AML-193 (cell line): ENCODE data around the gene TNRC18.
"Not testable (repeated sequence)": the region's sequence is repeated elsewhere in the genome, so short reads cannot be mapped to it uniquely, and the experiment has no call there.

Experiments
- DNase-seq, 2 experiments: peaks; one replicate each; lab custom pipeline; 2025; lab: John Stamatoyannopoulos, UW

The TNRC18 gene

GRCh38 chr7:5267829-5268228 lies 155.8 kb downstream of the TNRC18 start:
- peak; percentile 10 to 28 for DNase-seq

- no peak for DNase-seq
These were observed 157.2 kb downstream of the TNRC18 start for GRCh38 chr7:5266191-5267028.

- DNase-seq = no peak
These were observed 158.1 kb downstream of the TNRC18 start for GRCh38 chr7:5265320-5266190.

- not testable (repeated sequence) for DNase-seq
These were observed 160.6 kb downstream of the TNRC18 start for GRCh38 chr7:5263066-5263465.

- not testable (repeated sequence) for DNase-seq
These were observed 163.0 kb downstream of the TNRC18 start for GRCh38 chr7:5260530-5261068.
